Parathyroid adenoma (tissue), 2 donors: ENCODE results near the gene DAPK2.

Experiments used
- H2AFZ ChIP-seq: fragments of 300-600 bp; sonication (generic); one replicate; pipeline ENCODE4 v1.7.0; 2017; ENCODE audit warnings: antibody characterized with exemption, mild to moderate bottlenecking
- H3K27ac ChIP-seq: fragments of 300-600 bp; sonication (generic); one replicate; pipeline ENCODE4 v1.7.0; 2017
- H3K27me3 ChIP-seq: fragments of 300-600 bp; sonication (generic); one replicate; pipeline ENCODE4 v1.7.0; 2017; ENCODE audit warnings: low read length; ENCODE audit not compliant: control insufficient read depth, insufficient read depth
- H3K36me3 ChIP-seq: fragments of 300-600 bp; sonication (generic); one replicate; pipeline ENCODE4 v1.7.0; 2017; ENCODE audit warnings: low read length; ENCODE audit not compliant: control insufficient read depth, insufficient read depth
- H3K4me1 ChIP-seq: fragments of 300-600 bp; sonication (generic); one replicate; pipeline ENCODE4 v1.7.0; 2017; ENCODE audit warnings: control low read depth
- H3K4me2 ChIP-seq: fragments of 300-600 bp; sonication (generic); one replicate; pipeline ENCODE4 v1.7.0; 2017; ENCODE audit warnings: low read length
- H3K4me3 ChIP-seq: fragments of 300-600 bp; sonication (generic); one replicate; pipeline ENCODE4 v1.7.0; 2017; ENCODE audit warnings: low read depth, low read length
- H3K79me2 ChIP-seq: fragments of 300-600 bp; sonication (generic); one replicate; pipeline ENCODE4 v1.7.0; 2017; ENCODE audit warnings: control low read depth
- H3K9ac ChIP-seq: fragments of 300-600 bp; sonication (generic); one replicate; pipeline ENCODE4 v1.7.0; 2017; ENCODE audit warnings: mild to moderate bottlenecking
- H3K9me3 ChIP-seq: fragments of 300-600 bp; sonication (generic); one replicate; pipeline ENCODE4 v1.7.0; 2017; ENCODE audit warnings: low read length; ENCODE audit not compliant: control insufficient read depth
- CTCF ChIP-seq: fragments of 300-600 bp; sonication (generic); IDR thresholded peaks from one replicate; pipeline ENCODE4 v1.7.0; 2017; ENCODE audit warnings: antibody characterized with exemption, mild to moderate bottlenecking
- donor health status: primary hyperparathyroidism.

Gene DAPK2

GRCh38 chr15:63888146-63888545 lies 158.1 kb downstream of the DAPK2 start:
- Histone ChIP-seq H3K4me2 (no peak overlapping the region), H3K27me3 (no peaks in the 10 kb centered on the region), H3K4me1 (no peaks in the 10 kb centered on the region), H3K27ac (no peak overlapping the region), H3K36me3 (no peaks in the 10 kb centered on the region), H3K9me3 (no peaks in the 10 kb centered on the region), H2AFZ (no peak overlapping the region), H3K79me2 (no peaks in the 10 kb centered on the region), H3K9ac (no peak overlapping the region), H3K4me3 (no peak overlapping the region)
- TF ChIP-seq CTCF, result no peak

- H2AFZ ChIP-seq, result no peak overlapping the region
- no peaks in the 10 kb centered on the region for H3K36me3 ChIP-seq
- H3K79me2 ChIP-seq, result no peaks in the 10 kb centered on the region
- H3K27ac ChIP-seq, result no peak overlapping the region
- no peak overlapping the region for H3K4me2 ChIP-seq
- no peaks in the 10 kb centered on the region for H3K27me3 ChIP-seq
- H3K9ac ChIP-seq, result no peak overlapping the region
- H3K4me1 ChIP-seq, result no peaks in the 10 kb centered on the region
- no peak overlapping the region for H3K4me3 ChIP-seq
- TF ChIP-seq CTCF, result no peak
- no peaks in the 10 kb centered on the region for H3K9me3 ChIP-seq
Measured at GRCh38 chr15:63887630-63888029, 158.7 kb downstream of the DAPK2 start.

GRCh38 chr15:63884953-63885352 lies 161.3 kb downstream of the DAPK2 start:
- H3K27me3 ChIP-seq, result no peaks in the 10 kb centered on the region
- no peak overlapping the region for H3K4me2 ChIP-seq
- no peak overlapping the region for H3K4me3 ChIP-seq
- H3K9me3 ChIP-seq, result no peaks in the 10 kb centered on the region
- H3K4me1 ChIP-seq, result no peaks in the 10 kb centered on the region
- no peak overlapping the region for H3K27ac ChIP-seq
- H2AFZ ChIP-seq, result no peak overlapping the region
- no peaks in the 10 kb centered on the region for H3K36me3 ChIP-seq
- no peak for TF ChIP-seq CTCF
- no peaks in the 10 kb centered on the region for H3K79me2 ChIP-seq
- no peak overlapping the region for H3K9ac ChIP-seq

GRCh38 chr15:63881431-63881830 lies 164.9 kb downstream of the DAPK2 start:
- no peaks in the 10 kb centered on the region for H3K9me3 ChIP-seq
- H3K4me2 ChIP-seq, result no peak overlapping the region
- H3K4me1 ChIP-seq, result peaks cover 2% of the 10 kb centered on the region
- no peak overlapping the region for H3K27ac ChIP-seq
- H2AFZ ChIP-seq, result no peak overlapping the region
- no peaks in the 10 kb centered on the region for H3K79me2 ChIP-seq
- H3K9ac ChIP-seq, result no peak overlapping the region
- TF ChIP-seq CTCF, result no peak
- H3K36me3 ChIP-seq, result no peaks in the 10 kb centered on the region
- no peak overlapping the region for H3K4me3 ChIP-seq
- H3K27me3 ChIP-seq, result no peaks in the 10 kb centered on the region

GRCh38 chr15:63880744-63881143 lies 165.5 kb downstream of the DAPK2 start:
- Histone ChIP-seq H3K9ac (no peak overlapping the region), H2AFZ (no peak overlapping the region), H3K27me3 (no peaks in the 10 kb centered on the region), H3K4me2 (no peak overlapping the region), H3K4me1 (peaks cover 2% of the 10 kb centered on the region), H3K4me3 (no peak overlapping the region), H3K36me3 (no peaks in the 10 kb centered on the region), H3K79me2 (no peaks in the 10 kb centered on the region), H3K9me3 (no peaks in the 10 kb centered on the region), H3K27ac (no peak overlapping the region)
- no peak for TF ChIP-seq CTCF
